GM21528 (cell line): ENCODE measurements around the gene ACTN4.
"Not testable (repeated sequence)": the region's sequence is repeated elsewhere in the genome, so short reads cannot be mapped to it uniquely, and the experiment has no call there.

Source experiments
- ATAC-seq: cut with Tn5 transposase; IDR thresholded peaks from one replicate; pipeline ENCODE4 v1.9.1; 2021; ENCODE audit warnings: mild to moderate bottlenecking, moderate library complexity; ENCODE audit not compliant: unreplicated experiment, low FRiP score

The ACTN4 gene

GRCh38 chr19:38647368-38647965 is at the start of gene ACTN4:
Gene ACTN4, plus strand, starts transcription at chr19:38647649. Its CDS starts 97 bp downstream, at chr19:38647746.
- ATAC-seq, result peak; percentile 81

DNA sequence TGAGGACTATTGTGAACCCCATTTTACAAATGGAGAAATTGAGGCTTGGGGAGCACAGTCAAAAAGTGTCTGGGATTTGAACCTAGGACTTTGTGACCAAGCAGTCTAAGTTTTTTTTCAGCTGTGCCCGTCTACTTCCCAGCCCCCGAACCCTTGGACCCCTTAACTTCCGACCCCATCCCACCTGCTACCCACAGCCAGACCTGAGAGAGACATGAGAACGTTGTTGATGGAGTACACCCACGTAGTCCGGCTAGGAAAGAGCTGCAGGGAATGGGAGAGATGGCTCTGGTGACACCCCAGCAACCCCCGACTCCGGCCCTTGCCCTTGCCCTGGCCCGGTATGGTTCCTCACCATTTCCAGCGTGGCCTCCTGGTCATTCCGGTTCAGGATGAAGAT is 47.7 kb upstream of the ACTN4 start:
- no peak for ATAC-seq

- not testable (repeated sequence) for ATAC-seq
Observed at GRCh38 chr19:38602856-38603255, 44.6 kb upstream of the ACTN4 start.

GRCh38 chr19:38606131-38606530 is 41.3 kb upstream of the ACTN4 start:
- ATAC-seq, result no peak

GRCh38 chr19:38614289-38614688 is 33.2 kb upstream of the ACTN4 start:
- ATAC-seq, result no peak

- no peak for ATAC-seq
Observed at GRCh38 chr19:38615007-38615581, 32.4 kb upstream of the ACTN4 start.

- ATAC-seq, result no peak
Observed at GRCh38 chr19:38616265-38616664, 31.2 kb upstream of the ACTN4 start.

GRCh38 chr19:38617283-38617763 is 30.1 kb upstream of the ACTN4 start:
- ATAC-seq, result no peak

- ATAC-seq, result peak; percentile 44
Observed at GRCh38 chr19:38617764-38618589, 29.5 kb upstream of the ACTN4 start, which contains the start of gene MAP4K1. Gene MAP4K1, minus strand, starts transcription at chr19:38617953. Its CDS starts 58 bp downstream, at chr19:38617895.

DNA sequence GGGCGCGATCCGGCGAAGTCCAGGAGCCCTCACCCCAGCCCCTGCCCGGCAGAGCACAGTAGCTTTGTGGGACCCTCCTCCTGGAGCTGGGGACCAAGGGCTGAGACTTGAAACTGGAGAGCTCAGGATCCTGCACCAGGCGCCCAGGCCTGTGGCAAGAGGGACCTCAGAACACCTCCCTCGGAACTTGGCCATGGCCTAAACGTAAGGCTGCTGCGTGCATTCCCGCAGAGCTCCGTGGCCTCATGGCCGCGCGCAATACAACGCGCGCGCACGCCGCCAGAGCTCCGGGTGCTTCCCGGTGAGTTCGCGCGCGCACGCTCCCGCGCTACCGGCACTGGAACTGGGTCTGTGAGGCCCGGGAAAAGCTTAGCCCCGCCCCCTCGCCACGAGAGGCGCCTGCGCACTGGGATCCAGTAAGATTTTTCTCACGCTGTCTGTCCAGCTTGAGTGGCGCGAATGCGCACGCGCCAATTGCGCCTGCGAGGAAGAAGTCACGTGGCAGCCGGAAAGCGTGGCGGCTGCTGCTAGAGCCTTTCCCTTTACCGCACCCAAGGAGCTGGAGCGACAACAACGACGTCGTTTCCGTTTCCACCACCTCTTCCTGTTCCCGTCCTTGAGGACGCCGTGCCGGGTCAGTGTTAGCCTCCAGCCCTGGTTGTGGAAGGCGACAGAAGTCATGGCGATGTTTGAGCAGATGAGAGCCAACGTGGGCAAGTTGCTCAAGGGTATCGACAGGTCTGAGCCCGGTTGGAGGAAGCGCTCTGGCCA is 28.7 kb upstream of the ACTN4 start, which contains the start of gene EIF3K:
Gene EIF3K, plus strand, starts transcription at position 599 of the 771 bp plus-strand sequence. Its CDS starts 81 bp downstream, at position 680.
- ATAC-seq, result peak; percentile 71

DNA sequence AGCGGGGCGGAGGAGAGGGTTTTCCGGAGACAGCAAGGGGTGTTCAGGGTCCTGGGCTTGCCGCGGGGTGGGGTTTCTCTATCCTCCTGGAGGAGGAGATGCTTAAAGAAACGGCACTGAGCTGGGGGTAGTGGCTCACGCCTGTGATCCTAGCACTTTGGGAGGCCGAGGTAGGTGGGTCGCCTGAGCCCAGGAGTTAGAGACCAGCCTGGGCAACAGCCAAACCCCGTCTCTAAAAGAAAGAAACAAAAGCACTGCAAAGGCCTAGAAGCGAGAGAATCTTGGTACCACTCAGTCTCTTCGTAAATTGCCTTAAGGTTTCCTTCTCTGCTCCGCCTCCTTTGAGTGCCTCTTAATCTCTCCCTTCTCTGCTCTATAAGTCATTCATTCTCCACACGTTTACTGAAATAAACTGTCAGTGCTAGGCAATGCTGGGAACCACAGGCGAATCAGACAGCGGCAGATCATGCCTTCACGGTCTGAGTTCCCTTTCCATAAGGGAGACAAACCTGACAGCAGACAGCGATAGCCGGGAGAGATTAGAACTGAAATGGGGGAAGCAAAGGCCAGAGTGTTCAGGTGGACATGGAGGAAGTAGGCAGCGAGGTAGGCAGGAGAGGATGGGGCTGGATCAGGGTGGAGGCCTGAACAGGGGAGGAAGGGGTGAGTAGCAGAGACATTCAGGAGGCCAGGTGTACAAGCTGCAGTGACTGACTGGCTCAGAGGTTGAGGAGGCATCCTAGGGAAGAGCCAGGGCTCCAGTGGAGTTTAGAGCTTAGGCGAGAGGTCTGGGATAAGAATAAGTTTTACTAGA is 27.9 kb upstream of the ACTN4 start:
- ATAC-seq, result no peak

- no peak for ATAC-seq
Observed at GRCh38 chr19:38624822-38625221, 22.6 kb upstream of the ACTN4 start.

DNA sequence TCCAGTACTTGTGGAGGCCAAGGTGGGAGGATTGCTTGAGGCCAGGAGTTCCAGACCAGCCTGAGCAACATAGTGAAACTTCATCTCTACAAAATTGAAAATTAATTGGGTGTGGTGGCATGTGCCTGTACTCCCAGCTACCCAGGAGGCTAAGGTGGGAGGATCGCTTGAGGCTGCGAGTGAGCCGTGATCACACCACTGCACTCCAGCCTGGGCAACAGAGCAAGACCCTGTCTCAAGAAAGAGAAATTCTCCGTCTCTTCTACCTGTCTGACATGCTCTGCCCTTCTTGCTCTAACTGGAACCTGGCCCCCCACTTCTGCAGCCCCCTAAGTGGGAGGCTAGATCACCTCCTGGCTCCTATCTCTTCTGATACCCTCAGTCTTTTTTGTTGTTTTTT is 21.0 kb upstream of the ACTN4 start:
- ATAC-seq, result no peak

DNA sequence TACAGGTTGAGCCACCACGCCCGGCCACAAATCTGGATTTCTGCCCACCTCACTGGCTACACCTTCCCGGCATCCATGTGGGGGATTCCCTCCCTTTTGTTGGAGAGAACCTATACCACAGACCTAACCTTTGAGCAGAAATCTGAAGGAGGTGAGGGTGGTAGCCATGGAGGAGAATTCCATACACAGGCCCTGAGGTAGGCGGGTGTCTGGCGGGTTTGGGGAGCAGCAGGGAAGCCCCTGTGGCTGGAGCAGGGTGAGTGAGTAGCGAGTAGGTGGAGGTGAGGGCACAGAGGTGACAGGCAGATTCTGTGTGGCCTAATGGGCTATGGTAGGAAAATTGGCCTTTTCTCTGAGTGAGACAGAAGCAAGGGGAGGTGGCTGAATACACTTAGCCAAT is 17.9 kb upstream of the ACTN4 start:
- ATAC-seq, result no peak

- not testable (repeated sequence) for ATAC-seq
Observed at GRCh38 chr19:38631301-38631700, 16.1 kb upstream of the ACTN4 start.

GRCh38 chr19:38631811-38632475 is 15.5 kb upstream of the ACTN4 start:
- not testable (repeated sequence) for ATAC-seq

DNA sequence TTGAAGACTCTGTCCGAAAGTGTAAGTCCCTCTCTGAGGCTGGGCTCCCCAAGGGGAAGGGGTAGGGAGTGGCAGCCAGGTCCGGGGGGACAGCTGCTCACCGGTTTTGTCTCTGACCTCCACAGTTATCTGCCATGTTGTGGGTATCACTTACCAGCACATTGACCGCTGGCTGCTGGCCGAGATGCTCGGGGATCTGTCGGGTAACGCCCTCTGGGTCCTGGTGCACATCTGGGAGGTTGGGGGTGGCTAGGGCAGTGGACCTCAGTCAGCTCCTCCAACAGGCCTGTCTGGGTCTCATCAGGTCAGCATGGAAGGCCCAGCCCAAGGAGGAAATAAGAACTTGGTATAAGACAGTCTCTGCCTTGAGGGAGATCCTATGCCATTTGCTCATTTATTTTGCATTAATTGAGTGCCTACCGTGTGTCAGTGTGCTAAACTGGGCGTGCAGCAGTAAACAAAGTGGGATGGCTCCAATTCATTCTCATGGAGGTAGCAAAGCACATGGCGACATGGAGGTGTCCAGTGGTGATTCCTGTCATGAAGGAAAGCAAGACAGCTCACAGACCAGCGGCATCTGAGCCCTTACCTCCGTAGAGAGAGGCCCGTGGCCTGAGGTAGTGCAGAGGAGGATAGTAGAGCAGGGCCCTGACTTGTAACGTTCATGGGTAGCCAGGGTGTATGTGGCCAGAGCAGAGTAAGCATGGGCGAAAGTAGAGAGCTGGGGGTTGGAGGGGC is 14.8 kb upstream of the ACTN4 start:
- no peak for ATAC-seq

- no peak for ATAC-seq
Observed at GRCh38 chr19:38634757-38635482, 12.5 kb upstream of the ACTN4 start.
